OCI-M2 (cell line): Measurements from ENCODE around the gene RPAP3.

ENCODE experiments used
- DNase-seq: peaks from one replicate; lab custom pipeline; 2025; ENCODE audit not compliant: unreplicated experiment; lab: John Stamatoyannopoulos, UW

Gene RPAP3

DNA sequence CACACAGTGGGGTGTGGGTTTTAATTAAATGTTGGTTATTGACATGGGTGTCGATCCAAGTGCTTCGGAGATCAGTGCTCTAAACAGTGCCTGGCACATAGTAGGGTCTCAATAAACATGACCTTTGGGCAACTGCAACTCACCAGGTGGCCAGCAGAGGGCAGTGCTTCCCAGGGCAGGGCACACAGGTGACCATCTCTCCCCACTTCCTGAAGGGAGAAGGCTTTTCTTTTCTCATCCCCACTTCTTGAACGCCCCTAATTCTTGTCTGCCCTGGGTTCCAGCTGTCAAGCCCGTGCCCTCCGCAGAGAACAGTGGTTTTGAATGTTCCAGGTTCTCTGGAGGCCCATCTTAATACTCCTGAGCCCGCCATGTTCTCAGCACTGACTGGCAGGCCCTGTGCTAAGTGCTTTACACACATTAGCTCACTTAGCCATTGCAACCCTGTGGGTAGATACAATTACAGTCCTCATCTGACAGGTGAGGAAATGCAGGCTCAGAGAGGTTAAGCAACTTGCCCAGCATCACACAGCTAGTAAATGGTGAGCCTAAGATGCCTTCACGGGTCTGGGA is 36.5 kb upstream of the RPAP3 start:
- DNase-seq: no peak

- no peak for DNase-seq
Measured at GRCh38 chr12:47741340-47741703, 35.5 kb upstream of the RPAP3 start.

GRCh38 chr12:47740606-47741339 is 34.9 kb upstream of the RPAP3 start:
- no peak for DNase-seq

DNA sequence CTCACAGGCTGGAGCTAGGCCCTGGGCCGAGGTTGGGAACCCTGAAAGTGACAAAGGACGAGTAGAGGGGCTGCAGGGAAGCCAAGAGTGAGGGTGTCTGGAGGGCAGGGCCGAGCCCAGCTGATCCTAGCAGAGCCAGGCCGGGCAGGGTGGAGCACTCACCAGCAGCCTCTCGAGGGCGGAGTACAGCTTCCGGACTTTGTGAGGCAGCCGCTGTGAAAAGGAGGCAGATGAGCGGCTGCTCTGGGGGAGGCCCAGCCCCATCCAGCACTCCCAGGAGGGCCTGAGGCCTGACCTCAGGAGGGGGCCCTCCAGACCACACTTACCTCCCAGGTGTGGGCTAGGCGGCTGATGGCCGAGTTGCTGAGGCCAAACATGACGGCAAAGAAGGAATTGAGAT is 34.1 kb upstream of the RPAP3 start:
- DNase-seq: no peak

DNA sequence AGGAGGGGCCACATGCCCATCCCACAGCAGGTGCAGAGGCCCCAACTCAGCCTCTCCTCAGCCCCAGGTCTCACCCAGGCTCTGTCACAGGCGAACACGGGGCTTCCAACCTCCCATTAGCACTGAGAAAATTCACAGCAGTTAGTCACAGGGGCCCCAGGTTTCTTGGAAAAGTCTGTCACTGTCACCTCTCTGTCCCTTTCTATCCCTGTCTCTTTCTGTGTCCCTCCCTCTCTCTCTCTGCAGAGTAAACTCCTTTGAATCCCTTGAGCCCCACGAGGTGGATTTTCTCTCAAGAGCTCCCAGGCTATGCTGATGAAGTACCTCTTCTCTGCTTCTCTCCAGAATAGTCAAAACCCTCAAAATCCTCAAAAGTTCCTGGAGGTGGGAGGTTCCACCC is 33.5 kb upstream of the RPAP3 start:
- no peak for DNase-seq

DNA sequence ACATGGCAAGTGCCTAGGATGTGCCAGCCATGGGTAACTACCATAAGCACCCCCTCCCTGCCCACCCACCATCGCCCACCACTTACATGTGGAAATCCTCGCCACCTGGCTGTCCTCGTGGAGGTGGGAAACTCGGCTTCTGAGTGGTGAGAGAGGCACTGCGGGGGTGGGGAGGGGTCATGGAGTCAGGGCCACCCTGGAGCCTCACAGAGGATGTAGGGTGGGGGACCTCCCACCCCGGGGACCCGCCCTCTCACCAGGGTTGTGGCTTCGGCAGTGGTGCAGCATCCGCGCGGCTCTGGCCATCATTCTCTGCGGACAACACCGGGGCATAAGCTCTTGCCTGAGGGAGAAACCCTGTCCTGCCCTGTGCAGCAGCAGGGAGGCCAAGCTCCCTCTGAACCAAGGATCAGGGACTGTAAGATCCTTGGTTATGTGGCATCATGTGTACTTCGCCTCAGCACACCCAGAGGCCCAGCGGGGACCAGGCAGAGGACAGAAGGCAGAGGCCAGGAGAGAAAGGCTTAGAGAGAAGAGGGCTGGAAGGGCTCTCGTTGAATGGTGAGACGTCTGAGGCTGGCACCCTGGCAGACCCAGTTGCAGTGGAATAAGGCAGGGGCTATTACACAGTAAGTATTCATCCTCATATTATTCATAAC is 32.2 kb upstream of the RPAP3 start:
- no peak for DNase-seq

DNA sequence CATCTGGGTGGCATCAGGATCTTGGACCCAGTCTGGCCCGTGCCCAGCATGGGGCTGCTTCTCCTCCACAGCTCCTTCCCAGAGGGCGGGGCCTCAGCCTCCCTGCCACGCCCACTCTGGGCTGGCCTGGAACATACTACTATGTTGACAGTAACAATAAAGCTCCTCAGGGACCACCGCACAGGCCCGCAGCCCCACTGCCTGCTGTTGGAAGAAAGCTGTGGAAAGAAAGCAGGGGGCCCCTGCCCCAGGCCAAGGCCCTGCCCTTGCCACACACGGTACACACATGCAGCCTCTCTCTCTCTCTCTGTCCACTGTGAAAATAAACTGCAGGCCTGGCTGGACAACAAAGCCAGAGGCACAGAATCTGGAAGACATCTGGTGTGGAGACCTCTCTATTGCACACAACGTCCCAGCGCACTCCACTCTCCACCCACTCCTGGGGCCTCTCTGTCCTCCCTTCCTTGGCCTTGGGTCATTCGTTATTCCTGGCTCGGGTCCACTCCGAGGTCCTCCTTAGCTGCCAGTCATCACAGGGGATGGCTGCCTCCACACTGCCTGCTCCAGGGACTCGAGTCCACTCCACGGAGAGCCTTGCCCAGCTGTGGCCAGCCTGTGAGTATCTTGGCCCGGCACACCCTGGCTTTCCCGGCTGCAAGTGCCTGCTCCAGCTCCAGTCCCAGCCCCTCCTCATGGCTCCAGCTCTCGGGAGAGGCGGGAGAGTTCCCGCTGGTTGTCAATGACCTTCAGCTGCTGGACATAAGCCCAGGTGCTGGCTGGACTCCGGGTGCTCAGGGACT is 31.2 kb upstream of the RPAP3 start:
- DNase-seq: no peak

- no peak for DNase-seq
Measured at GRCh38 chr12:47736216-47736615, 30.4 kb upstream of the RPAP3 start.

- no peak for DNase-seq
Measured at GRCh38 chr12:47735649-47736048, 29.8 kb upstream of the RPAP3 start.

DNA sequence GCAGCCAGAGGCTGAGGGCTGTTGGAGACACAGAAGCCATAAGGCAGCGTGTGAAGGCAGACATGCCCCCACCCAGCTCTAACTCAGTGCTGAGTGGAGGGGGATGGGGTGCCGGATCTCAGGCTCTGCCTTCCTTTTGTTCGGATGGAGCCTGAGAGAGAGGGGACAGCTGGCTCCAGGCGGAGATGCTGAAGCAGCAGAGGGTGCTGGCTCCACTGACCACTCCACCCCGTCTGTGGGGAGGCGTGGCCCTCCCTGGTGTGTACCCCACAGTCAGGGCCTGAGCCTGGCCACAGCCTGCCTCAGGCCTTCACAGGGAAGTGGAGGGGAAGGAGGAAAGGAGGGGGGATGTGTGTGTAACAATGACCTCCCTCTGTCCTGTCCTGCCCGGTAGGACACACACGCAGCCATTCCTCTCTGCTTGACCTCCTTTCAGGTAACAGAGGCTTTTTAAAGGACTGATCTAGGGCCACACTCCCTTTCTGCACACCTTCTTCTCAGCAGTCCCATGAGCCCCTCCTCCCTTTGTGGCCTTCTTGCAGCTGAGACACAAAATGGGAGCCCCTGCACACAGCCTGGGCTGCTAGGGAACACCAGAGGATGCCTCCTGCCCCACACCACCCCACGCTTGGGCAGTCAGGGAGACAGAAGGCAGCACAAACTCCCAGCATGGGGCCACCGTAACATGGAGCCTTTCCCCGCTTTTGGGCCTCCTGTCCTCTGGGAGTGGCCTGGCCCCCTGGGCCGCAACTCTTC is 29.1 kb upstream of the RPAP3 start:
- no peak for DNase-seq

DNA sequence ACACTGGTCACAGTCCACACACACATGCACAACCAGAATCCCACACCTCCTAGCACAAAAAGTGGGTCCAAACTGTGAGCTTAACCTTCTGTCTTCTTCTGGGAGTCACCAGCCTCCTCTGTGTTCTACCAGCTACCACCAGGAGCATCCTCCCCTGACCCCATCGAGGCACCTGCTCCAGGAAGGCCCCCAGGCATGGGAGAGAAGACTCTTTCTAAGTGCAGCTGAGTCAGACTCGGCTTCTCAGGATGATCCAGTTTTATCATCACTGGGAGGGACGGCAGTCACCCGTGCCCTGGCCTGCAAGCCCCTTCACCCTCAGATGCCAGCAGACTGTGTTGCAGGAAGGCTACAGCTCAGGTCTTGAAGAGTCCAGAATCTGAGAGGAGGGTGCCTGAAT is 27.3 kb upstream of the RPAP3 start:
- no peak for DNase-seq

DNA sequence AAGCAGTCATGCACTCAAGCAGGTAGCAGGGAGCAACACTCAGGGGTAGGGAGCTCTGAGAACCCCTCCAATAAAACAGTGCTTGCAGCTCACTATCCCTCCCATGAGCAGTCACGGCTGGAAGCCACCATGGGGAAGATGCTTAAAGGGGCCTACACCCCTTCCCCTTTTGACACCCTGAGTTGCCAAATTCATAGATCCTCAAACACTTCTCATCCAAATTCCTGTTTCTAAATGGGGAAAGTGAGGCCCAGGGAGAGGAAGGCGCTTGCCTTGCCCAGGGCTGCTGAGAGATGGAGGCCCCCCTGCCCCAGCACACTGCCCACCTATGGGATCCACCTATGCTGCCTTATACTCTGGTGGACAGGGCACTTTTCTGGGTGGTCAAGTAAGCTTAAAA is 26.7 kb upstream of the RPAP3 start:
- no peak for DNase-seq

DNA sequence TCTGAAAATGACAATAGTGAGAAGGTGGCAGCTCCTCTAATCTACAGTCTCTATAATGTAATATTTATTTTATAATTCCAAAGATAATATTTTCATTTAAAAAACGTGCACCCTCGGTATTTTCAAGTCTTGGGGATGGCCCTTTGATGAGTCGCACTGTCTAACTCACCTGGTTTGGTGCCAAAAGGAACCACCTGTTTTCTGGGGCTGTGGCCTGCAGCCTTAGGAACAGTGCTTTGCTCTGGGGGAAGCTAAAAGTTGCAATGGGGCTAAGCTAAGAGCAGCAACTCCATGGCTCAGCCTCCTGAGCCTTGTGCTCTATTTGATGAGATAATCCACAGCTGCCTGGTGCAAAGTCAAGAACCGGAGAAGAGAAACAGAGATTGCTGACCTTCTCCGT is 25.9 kb upstream of the RPAP3 start:
- DNase-seq: no peak

DNA sequence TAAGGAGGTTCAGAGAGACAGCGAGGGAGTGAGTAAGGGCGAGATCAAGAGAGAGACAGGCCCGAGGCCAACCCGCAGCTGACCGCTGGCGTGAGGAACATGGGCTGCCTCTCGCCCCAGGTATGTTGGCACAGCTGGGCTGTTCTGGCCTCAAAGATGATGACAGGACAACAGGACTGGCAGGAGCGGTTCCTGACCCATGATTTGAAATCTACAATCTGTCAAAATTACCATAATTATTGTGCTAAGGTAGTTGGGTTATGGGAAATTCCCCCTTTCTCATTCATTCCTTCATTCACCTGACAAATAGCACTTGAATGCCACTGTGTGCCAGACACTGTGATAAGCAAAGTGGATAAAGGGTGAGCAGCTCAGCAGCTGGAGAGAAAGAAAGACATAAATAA is 24.5 kb upstream of the RPAP3 start:
- no peak for DNase-seq

GRCh38 chr12:47729233-47729632 is 23.4 kb upstream of the RPAP3 start:
- DNase-seq: no peak

DNA sequence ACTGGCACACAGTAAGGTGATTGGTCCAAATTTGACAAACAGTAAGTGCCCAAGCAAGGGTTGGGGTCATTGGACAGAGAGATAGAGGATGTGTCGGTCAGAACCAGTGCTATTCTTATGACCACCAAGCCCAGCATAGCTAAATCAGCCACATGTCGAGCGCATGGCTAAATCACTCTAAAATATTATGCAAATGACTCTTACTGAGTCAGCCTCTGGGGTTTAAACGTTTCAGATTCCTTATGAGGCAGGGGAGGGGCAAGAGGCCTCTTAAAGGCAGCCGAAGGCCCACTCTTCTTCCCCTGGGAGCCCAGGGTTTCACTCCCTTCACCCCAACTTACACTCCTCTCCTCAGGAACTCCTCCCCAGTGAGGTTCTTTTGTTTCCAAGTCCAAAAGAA is 20.1 kb upstream of the RPAP3 start:
- no peak for DNase-seq

- no peak for DNase-seq
Measured at GRCh38 chr12:47725091-47725772, 19.4 kb upstream of the RPAP3 start, which contains the start of gene ENDOU. Gene ENDOU (minus strand): TSS chr12:47725490. CDS start chr12:47725413, 77 bp downstream.

DNA sequence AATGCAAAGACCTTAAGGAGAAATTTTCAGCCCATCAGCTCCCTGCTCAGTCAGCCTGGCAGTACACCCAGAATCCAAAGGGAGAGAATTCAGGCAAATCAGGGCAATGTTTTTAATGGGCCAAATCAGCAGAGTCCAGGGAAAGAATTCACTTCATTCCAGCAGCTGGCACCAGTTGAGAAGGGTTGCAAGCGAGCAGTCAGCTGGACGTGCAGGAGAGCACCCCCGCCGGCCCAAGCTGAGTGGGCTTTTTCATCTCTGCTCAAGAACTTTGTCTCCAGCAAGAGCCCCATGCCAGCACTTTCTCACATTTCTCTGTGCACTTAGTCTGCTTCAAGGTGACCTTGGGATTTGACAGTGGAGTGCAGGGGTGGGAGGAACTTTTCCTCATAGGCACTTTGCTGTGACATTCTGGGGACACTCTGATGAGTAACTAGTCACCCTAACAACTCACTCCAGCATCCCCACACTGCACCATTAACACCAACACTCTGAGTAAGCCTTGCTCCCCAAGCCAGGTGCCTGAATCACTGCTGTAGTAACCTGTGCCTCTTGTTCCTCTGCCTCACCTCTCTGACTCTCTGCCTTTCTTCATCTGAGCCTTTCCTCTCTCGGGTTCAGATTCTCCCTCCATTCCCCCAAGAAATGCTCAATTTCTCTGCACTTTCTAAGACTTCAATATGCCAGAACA is 17.3 kb upstream of the RPAP3 start:
- no peak for DNase-seq

DNA sequence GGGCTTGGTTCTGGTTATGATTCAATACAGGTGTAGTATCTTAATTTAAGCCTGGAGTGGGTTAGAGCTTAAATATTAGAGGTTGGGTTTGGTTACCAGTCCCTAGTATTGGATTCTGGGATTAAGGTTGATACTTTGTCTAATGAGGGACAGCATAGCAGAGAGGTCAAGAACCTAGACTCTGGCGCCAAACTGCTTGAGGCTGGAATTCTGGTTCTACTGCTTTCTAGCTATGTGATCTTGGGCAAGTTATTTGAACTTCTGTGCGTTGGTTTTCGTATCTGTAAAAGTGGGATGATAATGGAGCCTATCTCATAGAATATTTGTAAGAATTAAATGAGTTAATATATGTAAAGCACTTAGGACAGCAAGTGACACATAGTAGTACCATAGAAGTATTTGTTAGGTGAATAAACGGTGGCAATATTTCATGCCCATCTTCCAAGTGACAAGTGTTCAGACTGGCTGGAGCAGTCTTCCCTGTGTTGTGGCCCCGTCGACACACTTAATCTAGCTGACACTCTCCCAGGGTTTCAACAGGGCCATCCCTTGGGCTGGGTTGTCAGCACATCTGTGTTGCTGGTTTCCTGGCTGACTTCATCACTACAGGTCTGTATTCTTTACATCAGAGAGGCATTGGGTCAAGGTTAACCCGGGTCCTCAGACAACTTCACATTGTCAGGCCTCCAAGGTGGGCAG is 16.5 kb upstream of the RPAP3 start:
- DNase-seq: no peak
